H1 (cell line): ENCODE measurements around the gene C1QL1. TPM values are rescaled to one million over a fixed set of nuclear protein-coding genes. Genes with fewer than 3 reads are reported as not detected.

Source experiments
- CTCF ChIP-seq, 3 experiments: IDR thresholded peaks; 1 replicate in 2 of 3; 2 replicates in 1 of 3; pipeline versions ENCODE4 v1.5.1 to v1.6.1; 2011; ENCODE audit warnings: low read length in 3 of 3, mild to moderate bottlenecking in 3 of 3, inconsistent platforms in 2 of 3, low read depth in 1 of 3, moderate library complexity in 1 of 3; ENCODE audit not compliant: insufficient read depth in 1 of 3; ENCODE audit errors: control extremely low read depth in 1 of 3
- EGR1 ChIP-seq: IDR thresholded peaks from 2 replicates; pipeline ENCODE4 v1.6.1; 2011; ENCODE audit warnings: low read depth, low read length, borderline replicate concordance
- HDAC2 ChIP-seq, 2 experiments: fragments of 300-600 bp in 1 of 2; sonication (generic) in 1 of 2; IDR thresholded peaks; 2 replicates each; pipeline ENCODE4 v1.6.1; 2011 to 2012; ENCODE audit warnings: low read depth in 2 of 2, low read length in 2 of 2, mild to moderate bottlenecking in 2 of 2, moderate library complexity in 2 of 2, borderline replicate concordance in 1 of 2, inconsistent platforms in 1 of 2
- KDM1A ChIP-seq: fragments of 200-600, 300-600 bp; sonication (generic); IDR thresholded peaks from 2 replicates; pipeline ENCODE4 v1.7.1; 2016; ENCODE audit warnings: mild to moderate bottlenecking, low read length, borderline replicate concordance
- NANOG ChIP-seq: IDR thresholded peaks from 2 replicates; pipeline ENCODE4 v1.6.1; 2011; ENCODE audit warnings: low read length, low read depth, mild to moderate bottlenecking, inconsistent platforms; ENCODE audit not compliant: insufficient read depth, poor library complexity, severe bottlenecking
- NRF1 ChIP-seq: IDR thresholded peaks from 2 replicates; pipeline ENCODE4 v1.6.1; 2011; ENCODE audit warnings: mild to moderate bottlenecking, low read depth, low read length, improper control_type of control experiment
- RFX5 ChIP-seq: IDR thresholded peaks from 2 replicates; pipeline ENCODE4 v1.6.1; 2011; ENCODE audit warnings: low read depth, low read length, improper control_type of control experiment, borderline replicate concordance
- TAF7 ChIP-seq: optimal IDR thresholded peaks from 2 replicates; pipeline ENCODE3; 2011; ENCODE audit warnings: low read depth, mild to moderate bottlenecking, inconsistent platforms, low read length, moderate library complexity, borderline replicate concordance
- polyA plus RNA-seq, 7 experiments: library from polyadenylated mRNA; depleted of rRNA in 3 of 7; stranded (reverse) in 5 of 7; unstranded in 2 of 7; fragments of >200 nt in 5 of 7; fragments of 200-250 nt in 2 of 7; gene quantifications; 1 replicate in 5 of 7; 2 replicates in 1 of 7; 4 replicates in 1 of 7; pipeline versions ENCODE4 v1.2.1 to v1.2.3, GENCODE V29; 2011 to 2013; ENCODE audit warnings: missing spikeins in 2 of 7, mixed read lengths in 2 of 7
- total RNA-seq: library from RNA; stranded (reverse); fragmentation: NEBNext Ultra II Directional; extraction: Animal tissue kit (Norgen Biotek cat#: 25700); gene quantifications from 2 replicates; pipeline ENCODE4 v1.2.1, GENCODE V29; 2021

Gene C1QL1
- total and polyA plus RNA-seq, 2 of the 8 experiments (the other 6 are each of a cell fraction or from before 2014, with no cell fraction given), result 7.6 to 10.5 TPM

GRCh38 chr17:44914698-44915271 lies 53.3 kb downstream of the C1QL1 start (continued):
- no peak for TF ChIP-seq HDAC2 (IDR thresholded peaks at IDR 0.05; ENCODE audit: borderline replicate concordance in 1 of 2, low read depth in 2 of 2, low read length in 2 of 2)
- no peak for TF ChIP-seq RFX5
- no peak for TF ChIP-seq NANOG
- TF ChIP-seq TAF7, result no peak
- no peak for TF ChIP-seq NRF1
- TF ChIP-seq KDM1A, result no peak
- no peak for TF ChIP-seq EGR1
- no peak for TF ChIP-seq CTCF (IDR thresholded peaks at IDR 0.05; ENCODE audit: control extremely low read depth in 1 of 3, insufficient read depth in 1 of 3, low read depth in 1 of 3, low read length in 3 of 3)
